Fibroblast of lung (primary cell): ENCODE data around the gene TMEM255B. TPM values are rescaled to one million over a fixed set of nuclear protein-coding genes. Genes with fewer than 3 reads are reported as not detected.

Experiments used
- DNase-seq, 2 donors: peaks; one replicate each; pipeline versions ENCODE4 v3.0.0 to v3.0.0-alpha.2; 2010; ENCODE audit warnings: low read depth in 2 of 2
- H2AFZ ChIP-seq: 2 replicates; pipeline ENCODE4 v1.5.1; 2012; ENCODE audit warnings: low read length, control low read depth, inconsistent platforms
- H3K27ac ChIP-seq: 2 replicates; pipeline ENCODE4 v1.5.1; 2011; ENCODE audit warnings: low read length, control low read depth; ENCODE audit not compliant: insufficient read depth
- H3K27me3 ChIP-seq: 2 replicates; pipeline ENCODE4 v1.5.1; 2011; ENCODE audit warnings: mild to moderate bottlenecking, low read length; ENCODE audit not compliant: control insufficient read depth, insufficient read depth
- H3K36me3 ChIP-seq: 2 replicates; pipeline ENCODE4 v1.5.1; 2011; ENCODE audit warnings: low read length; ENCODE audit not compliant: control insufficient read depth, insufficient read depth
- H3K4me1 ChIP-seq: 2 replicates; pipeline ENCODE4 v1.5.1; 2011; ENCODE audit warnings: low read length; ENCODE audit not compliant: control insufficient read depth, insufficient read depth; ENCODE audit errors: extremely low read depth
- H3K4me2 ChIP-seq: 2 replicates; pipeline ENCODE4 v1.5.1; 2011; ENCODE audit warnings: low read length, control low read depth; ENCODE audit not compliant: insufficient read depth; ENCODE audit errors: extremely low read depth
- H3K4me3 ChIP-seq, 4 experiments: fragments of 200-600 bp in 1 of 4; sonication (generic) in 1 of 4; replicated peaks in 1 of 4; 2 replicates each; pipeline ENCODE4 v1.5.1; 2011 to 2016; ENCODE audit warnings: low read length in 4 of 4, low read depth in 3 of 4, mild to moderate bottlenecking in 3 of 4, control low read depth in 2 of 4, inconsistent platforms in 1 of 4, mixed read lengths in 1 of 4; ENCODE audit not compliant: insufficient read depth in 1 of 4; ENCODE audit errors: control extremely low read depth in 1 of 4
- H3K79me2 ChIP-seq: 2 replicates; pipeline ENCODE4 v1.5.1; 2012; ENCODE audit warnings: mild to moderate bottlenecking, low read length, inconsistent platforms; ENCODE audit not compliant: control insufficient read depth, insufficient read depth
- H3K9ac ChIP-seq: 2 replicates; pipeline ENCODE4 v1.5.1; 2011; ENCODE audit warnings: mild to moderate bottlenecking, low read length, control low read depth; ENCODE audit not compliant: insufficient read depth
- H3K9me3 ChIP-seq: 2 replicates; pipeline ENCODE4 v1.5.1; 2012; ENCODE audit warnings: low read depth, low read length; ENCODE audit not compliant: control insufficient read depth, insufficient read depth
- H4K20me1 ChIP-seq: 2 replicates; pipeline ENCODE4 v1.5.1; 2011; ENCODE audit warnings: low read length; ENCODE audit not compliant: control insufficient read depth, insufficient read depth; ENCODE audit errors: extremely low read depth
- EZH2 ChIP-seq: IDR thresholded peaks from 2 replicates; pipeline ENCODE4 v1.5.1; 2012; ENCODE audit warnings: low read length, control low read depth, mild to moderate bottlenecking; ENCODE audit errors: missing control alignments
- polyA plus RNA-seq, 2 donors: library from polyadenylated mRNA; depleted of rRNA in 1 of 2; stranded (reverse) in 1 of 2; unstranded in 1 of 2; fragments of >200 nt; gene quantifications; 2 replicates each; pipeline ENCODE4 v1.2.1, GENCODE V29; 2011 to 2012; ENCODE audit warnings: missing spikeins in 1 of 2
- total RNA-seq: library from RNA; depleted of rRNA; stranded (reverse); fragments of >200 nt; gene quantifications from 2 replicates; pipeline ENCODE4 v1.2.1, GENCODE V29; 2014
- TF ChIP-seq, protein P1 (sequence below), 2 donors: IDR thresholded peaks in 1 of 2; conservative IDR thresholded peaks in 1 of 2; 1 replicate in 1 of 2; 2 replicates in 1 of 2; pipeline ENCODE4 v1.5.1; 2011 to 2012; ENCODE audit warnings: low read length in 2 of 2, control low read depth in 1 of 2, inconsistent platforms in 1 of 2, low read depth in 1 of 2, mild to moderate bottlenecking in 1 of 2

The TMEM255B gene
- total and polyA plus RNA-seq, 2 donors (not counting 1 experiment from before 2014, with no cell fraction given): 2.4 to 10.4 TPM

DNA sequence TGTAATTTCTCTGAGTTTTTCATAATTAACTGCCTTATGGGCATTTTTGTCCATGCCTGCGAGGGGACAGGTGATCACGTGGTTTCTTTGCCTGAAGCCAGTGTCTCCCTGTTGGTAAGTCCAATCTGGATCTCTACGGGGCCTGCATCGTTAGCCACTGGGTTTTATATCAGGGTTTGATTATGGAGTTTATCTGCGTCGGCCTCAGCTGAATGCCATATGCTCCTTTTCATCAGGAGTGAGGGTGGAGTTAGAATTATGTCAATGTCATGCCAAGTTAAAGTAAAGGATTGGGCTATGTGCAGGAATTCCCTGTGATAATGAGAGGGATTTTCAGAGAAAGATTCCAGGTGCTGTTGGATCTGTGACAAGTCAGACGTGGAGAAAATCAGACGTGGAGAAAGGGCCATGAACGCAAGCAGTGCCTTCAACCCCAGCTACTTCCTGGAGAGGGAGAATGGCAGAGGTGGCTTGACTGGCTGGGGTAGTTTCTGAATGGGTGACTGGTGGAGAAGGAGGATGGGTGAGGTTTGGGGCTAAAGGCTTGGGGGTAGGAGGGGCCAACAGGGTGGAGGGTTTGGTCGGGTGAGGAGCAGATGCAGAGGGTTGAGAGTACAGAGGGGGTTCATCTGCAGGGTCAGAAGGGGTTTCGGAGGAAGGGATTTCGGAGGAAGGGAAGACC lies 24.3 kb downstream of the TMEM255B start:
- H3K4me3 ChIP-seq: no peak overlapping the region

GRCh38 chr13:113783966-113784644 lies 25.1 kb downstream of the TMEM255B start:
- no peak overlapping the region for H3K27ac ChIP-seq

More for the DNA sequence above, 24.3 kb downstream of the TMEM255B start:
- Histone ChIP-seq H3K9me3 (peaks cover 2% of the 10 kb centered on the region), H2AFZ (no peak overlapping the region), H3K4me2 (no peak overlapping the region), H3K36me3 (no peaks in the 10 kb centered on the region), H3K79me2 (no peaks in the 10 kb centered on the region), H4K20me1 (no peaks in the 10 kb centered on the region), H3K9ac (no peak overlapping the region), H3K27me3 (no peaks in the 10 kb centered on the region), H3K4me1 (peaks cover 4% of the 10 kb centered on the region), H3K27ac (no peak overlapping the region)
- TF ChIP-seq, protein P1, sequence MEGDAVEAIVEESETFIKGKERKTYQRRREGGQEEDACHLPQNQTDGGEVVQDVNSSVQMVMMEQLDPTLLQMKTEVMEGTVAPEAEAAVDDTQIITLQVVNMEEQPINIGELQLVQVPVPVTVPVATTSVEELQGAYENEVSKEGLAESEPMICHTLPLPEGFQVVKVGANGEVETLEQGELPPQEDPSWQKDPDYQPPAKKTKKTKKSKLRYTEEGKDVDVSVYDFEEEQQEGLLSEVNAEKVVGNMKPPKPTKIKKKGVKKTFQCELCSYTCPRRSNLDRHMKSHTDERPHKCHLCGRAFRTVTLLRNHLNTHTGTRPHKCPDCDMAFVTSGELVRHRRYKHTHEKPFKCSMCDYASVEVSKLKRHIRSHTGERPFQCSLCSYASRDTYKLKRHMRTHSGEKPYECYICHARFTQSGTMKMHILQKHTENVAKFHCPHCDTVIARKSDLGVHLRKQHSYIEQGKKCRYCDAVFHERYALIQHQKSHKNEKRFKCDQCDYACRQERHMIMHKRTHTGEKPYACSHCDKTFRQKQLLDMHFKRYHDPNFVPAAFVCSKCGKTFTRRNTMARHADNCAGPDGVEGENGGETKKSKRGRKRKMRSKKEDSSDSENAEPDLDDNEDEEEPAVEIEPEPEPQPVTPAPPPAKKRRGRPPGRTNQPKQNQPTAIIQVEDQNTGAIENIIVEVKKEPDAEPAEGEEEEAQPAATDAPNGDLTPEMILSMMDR (conservative IDR thresholded peaks at IDR 0.05 in 1 of 2, IDR thresholded peaks at IDR 0.05 in 1 of 2; ENCODE audit: low read depth in 1 of 2, low read length in 2 of 2): no peak
- TF ChIP-seq EZH2: no peak
- no peak for DNase-seq

DNA sequence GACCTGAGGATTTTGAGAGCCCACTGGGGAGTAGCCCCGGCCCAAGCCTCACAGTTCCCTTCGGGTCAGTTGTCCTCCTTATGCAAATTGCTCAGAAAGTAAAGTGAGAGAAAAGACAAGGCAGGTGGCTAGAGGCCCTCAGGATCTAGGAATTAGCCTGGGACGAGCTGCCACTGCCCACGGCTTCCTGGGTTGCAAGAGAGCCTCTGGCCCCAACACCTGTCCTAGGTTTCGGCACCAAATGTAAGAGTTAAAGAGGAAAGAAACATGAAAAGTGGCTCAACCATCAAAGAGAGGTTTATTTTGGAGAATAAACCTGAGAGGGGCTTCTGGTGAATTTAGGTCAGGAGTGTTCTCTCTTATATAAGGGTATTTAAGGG lies 25.6 kb downstream of the TMEM255B start:
- no peak for TF ChIP-seq EZH2
- TF ChIP-seq, protein P1 (conservative IDR thresholded peaks at IDR 0.05 in 1 of 2, IDR thresholded peaks at IDR 0.05 in 1 of 2; ENCODE audit: low read depth in 1 of 2, low read length in 2 of 2): no peak
- no peaks in the 10 kb centered on the region for H3K36me3 ChIP-seq
- no peaks in the 10 kb centered on the region for H3K79me2 ChIP-seq
- DNase-seq: no peak
- no peak overlapping the region for H3K27ac ChIP-seq
- peaks cover 2% of the 10 kb centered on the region for H3K9me3 ChIP-seq
- H3K9ac ChIP-seq: no peak overlapping the region
- H3K27me3 ChIP-seq: no peaks in the 10 kb centered on the region
- H4K20me1 ChIP-seq: no peaks in the 10 kb centered on the region
- no peak overlapping the region for H2AFZ ChIP-seq
- no peak overlapping the region for H3K4me2 ChIP-seq
- H3K4me1 ChIP-seq: peaks cover 4% of the 10 kb centered on the region
- no peak overlapping the region for H3K4me3 ChIP-seq

More at GRCh38 chr13:113783966-113784644, 25.1 kb downstream of the TMEM255B start:
- Histone ChIP-seq H3K9ac (no peak overlapping the region), H3K9me3 (peaks cover 2% of the 10 kb centered on the region), H3K27me3 (no peaks in the 10 kb centered on the region), H3K4me1 (peaks cover 4% of the 10 kb centered on the region), H3K36me3 (no peaks in the 10 kb centered on the region), H3K4me3 (no peak overlapping the region), H3K4me2 (no peak overlapping the region), H4K20me1 (no peaks in the 10 kb centered on the region), H2AFZ (no peak overlapping the region), H3K79me2 (no peaks in the 10 kb centered on the region)
- no peak for TF ChIP-seq EZH2
- TF ChIP-seq, protein P1 (conservative IDR thresholded peaks at IDR 0.05 in 1 of 2, IDR thresholded peaks at IDR 0.05 in 1 of 2; ENCODE audit: low read depth in 1 of 2, low read length in 2 of 2): no peak
- no peak for DNase-seq
